Hematopoietic multipotent progenitor cell treated with erythropoietin and hydrocortisone succinate and interleukin-3 and kit ligand, for 6 days (in vitro differentiated cells): Measurements from ENCODE around the gene PTPA.

ENCODE experiments used
- DNase-seq: peaks from one replicate; pipeline ENCODE4 v3.0.0-alpha.2; 2015

PTPA gene

GRCh38 chr9:129138476-129139232, 27.4 kb downstream of the PTPA start:
- no peak for DNase-seq

GRCh38 chr9:129139233-129139992, 28.2 kb downstream of the PTPA start:
- DNase-seq: peak; percentile 93

- DNase-seq: peak; percentile 86
Observed at GRCh38 chr9:129139993-129140396, 28.8 kb downstream of the PTPA start.

GRCh38 chr9:129140397-129141065, 29.3 kb downstream of the PTPA start:
- DNase-seq: peak; percentile 43

- peak; percentile 70 for DNase-seq
Observed at GRCh38 chr9:129141066-129142041, 30.1 kb downstream of the PTPA start.

GRCh38 chr9:129142138-129142935, 31.1 kb downstream of the PTPA start:
- DNase-seq: no peak

GRCh38 chr9:129143031-129143927, 32.1 kb downstream of the PTPA start:
- DNase-seq: peak; percentile 87

- DNase-seq: no peak
Observed at GRCh38 chr9:129145316-129145715, 34.1 kb downstream of the PTPA start.

- no peak for DNase-seq
Observed at GRCh38 chr9:129145841-129146292, 34.7 kb downstream of the PTPA start.

- DNase-seq: no peak
Observed at GRCh38 chr9:129146441-129146941, 35.3 kb downstream of the PTPA start.

GRCh38 chr9:129148463-129149204, 37.4 kb downstream of the PTPA start:
- DNase-seq: no peak

GRCh38 chr9:129149442-129149841, 38.2 kb downstream of the PTPA start:
- no peak for DNase-seq

- DNase-seq: no peak
Observed at GRCh38 chr9:129150122-129150521, 38.9 kb downstream of the PTPA start.

GRCh38 chr9:129150672-129151211, 39.5 kb downstream of the PTPA start:
- no peak for DNase-seq

- no peak for DNase-seq
Observed at GRCh38 chr9:129151469-129151868, 40.3 kb downstream of the PTPA start.

- no peak for DNase-seq
Observed at GRCh38 chr9:129154866-129155477, 43.8 kb downstream of the PTPA start.

GRCh38 chr9:129156163-129156562, 44.9 kb downstream of the PTPA start:
- no peak for DNase-seq

- DNase-seq: no peak
Observed at GRCh38 chr9:129160712-129161533, 49.7 kb downstream of the PTPA start.
